DND-41 (cell line): ENCODE results near the gene B4GALT1.

Experiments used
- ATAC-seq: fragments of 200-7000 bp; cut with Tn5 transposase; 3 replicates; pipeline ENCODE4 v1.9.1; 2021; ENCODE audit warnings: low read depth; ENCODE audit not compliant: insufficient read depth
- DNase-seq: peaks from one replicate; pipeline ENCODE4 v3.0.0-alpha.2; 2020
- H2AFZ ChIP-seq: 2 replicates; pipeline ENCODE4 v1.6.0; 2012; ENCODE audit warnings: low read depth, low read length
- H3K27ac ChIP-seq: 2 replicates; pipeline ENCODE4 v1.5.1; 2012; ENCODE audit warnings: low read length, inconsistent platforms
- H3K27me3 ChIP-seq: fragments of 200-600 bp; sonication (generic); 2 replicates; pipeline ENCODE4 v1.6.0; 2012; ENCODE audit warnings: low read length, mild to moderate bottlenecking, inconsistent platforms; ENCODE audit not compliant: insufficient read depth, poor library complexity
- H3K36me3 ChIP-seq: 2 replicates; pipeline ENCODE4 v1.5.1; 2012; ENCODE audit warnings: low read length, inconsistent platforms; ENCODE audit not compliant: insufficient read depth
- H3K4me1 ChIP-seq: 2 replicates; pipeline ENCODE4 v1.5.1; 2012; ENCODE audit warnings: mild to moderate bottlenecking, low read length; ENCODE audit not compliant: insufficient read depth
- H3K4me2 ChIP-seq: 2 replicates; pipeline ENCODE4 v1.6.0; 2012; ENCODE audit warnings: mild to moderate bottlenecking, moderate library complexity, low read length, inconsistent platforms; ENCODE audit not compliant: insufficient read depth
- H3K4me3 ChIP-seq, 2 experiments: fragments of 200-600 bp in 1 of 2; shearing (Covaris generic) in 1 of 2; 2 replicates each; pipeline ENCODE4 v1.5.1; 2012 to 2016; ENCODE audit warnings: inconsistent platforms in 2 of 2, low read length in 2 of 2, mild to moderate bottlenecking in 2 of 2, low read depth in 1 of 2, moderate library complexity in 1 of 2
- H3K79me2 ChIP-seq: 2 replicates; pipeline ENCODE4 v1.6.0; 2012; ENCODE audit warnings: low read length, inconsistent platforms; ENCODE audit not compliant: insufficient read depth
- H3K9ac ChIP-seq: 2 replicates; pipeline ENCODE4 v1.6.0; 2012; ENCODE audit warnings: low read depth, mild to moderate bottlenecking, inconsistent platforms, low read length, moderate library complexity
- H3K9me3 ChIP-seq: 2 replicates; pipeline ENCODE4 v1.5.1; 2012; ENCODE audit warnings: low read length, moderate library complexity, mild to moderate bottlenecking, inconsistent platforms; ENCODE audit not compliant: insufficient read depth, severe bottlenecking
- H4K20me1 ChIP-seq: 2 replicates; pipeline ENCODE4 v1.6.0; 2012; ENCODE audit warnings: low read length; ENCODE audit not compliant: insufficient read depth
- EZH2 ChIP-seq: IDR thresholded peaks from 3 replicates; pipeline ENCODE4 v1.6.1; 2012; ENCODE audit warnings: borderline replicate concordance, low read depth, mild to moderate bottlenecking, moderate library complexity, low read length, inconsistent platforms; ENCODE audit not compliant: severe bottlenecking
- TF ChIP-seq, protein P1 (sequence below): IDR thresholded peaks from 2 replicates; pipeline ENCODE4 v1.5.1; 2012; ENCODE audit warnings: borderline replicate concordance, low read length, moderate library complexity, mild to moderate bottlenecking; ENCODE audit not compliant: poor library complexity, severe bottlenecking; ENCODE audit errors: extremely low read depth

The B4GALT1 gene

DNA sequence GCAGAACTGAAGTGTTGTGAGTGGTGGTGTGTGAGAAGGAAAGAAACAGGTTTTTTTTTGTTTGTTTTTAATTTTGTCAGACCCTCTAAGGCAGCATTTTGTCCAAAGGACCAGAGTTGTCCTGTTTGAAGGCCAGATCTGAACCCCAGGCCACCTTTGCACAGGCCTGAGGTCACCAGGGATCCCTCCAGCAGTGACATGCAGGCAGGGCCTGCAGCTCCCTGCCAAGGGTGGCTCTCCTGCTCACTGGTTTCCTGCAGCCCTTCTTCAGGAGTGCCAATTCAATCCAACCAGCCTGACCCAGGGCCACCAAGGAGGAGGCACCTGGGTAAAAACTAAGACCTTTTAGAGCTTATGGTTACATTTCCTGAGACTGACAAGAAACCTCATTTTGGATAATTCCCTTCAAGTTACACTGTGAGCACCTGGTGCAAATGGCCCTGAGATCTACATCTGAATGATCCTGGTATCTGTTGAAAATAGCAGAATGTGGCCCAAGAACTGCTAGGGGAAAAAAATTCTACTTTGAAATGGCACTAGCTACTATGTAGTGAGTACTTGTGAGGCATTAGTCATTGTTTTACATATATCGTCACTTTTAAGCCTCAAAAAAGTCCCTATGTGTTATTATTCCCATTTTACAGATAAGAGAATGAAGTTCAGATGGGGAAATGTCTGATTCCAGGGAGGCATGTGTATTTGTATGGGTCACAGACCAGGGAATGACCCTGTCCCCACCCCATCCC, 57.1 kb downstream of the B4GALT1 start:
- Histone ChIP-seq H2AFZ (no peak overlapping the region), H3K4me3 (no peak overlapping the region), H3K9me3 (no peaks in the 10 kb centered on the region), H3K27ac (no peak overlapping the region), H3K4me2 (no peak overlapping the region), H3K4me1 (no peaks in the 10 kb centered on the region), H3K9ac (no peak overlapping the region), H4K20me1 (no peaks in the 10 kb centered on the region), H3K79me2 (no peaks in the 10 kb centered on the region), H3K27me3 (no peaks in the 10 kb centered on the region), H3K36me3 (peaks cover 10% of the 10 kb centered on the region)
- DNase-seq (no peak), ATAC-seq (no peak)
- no peak for TF ChIP-seq EZH2
- TF ChIP-seq, protein P1, sequence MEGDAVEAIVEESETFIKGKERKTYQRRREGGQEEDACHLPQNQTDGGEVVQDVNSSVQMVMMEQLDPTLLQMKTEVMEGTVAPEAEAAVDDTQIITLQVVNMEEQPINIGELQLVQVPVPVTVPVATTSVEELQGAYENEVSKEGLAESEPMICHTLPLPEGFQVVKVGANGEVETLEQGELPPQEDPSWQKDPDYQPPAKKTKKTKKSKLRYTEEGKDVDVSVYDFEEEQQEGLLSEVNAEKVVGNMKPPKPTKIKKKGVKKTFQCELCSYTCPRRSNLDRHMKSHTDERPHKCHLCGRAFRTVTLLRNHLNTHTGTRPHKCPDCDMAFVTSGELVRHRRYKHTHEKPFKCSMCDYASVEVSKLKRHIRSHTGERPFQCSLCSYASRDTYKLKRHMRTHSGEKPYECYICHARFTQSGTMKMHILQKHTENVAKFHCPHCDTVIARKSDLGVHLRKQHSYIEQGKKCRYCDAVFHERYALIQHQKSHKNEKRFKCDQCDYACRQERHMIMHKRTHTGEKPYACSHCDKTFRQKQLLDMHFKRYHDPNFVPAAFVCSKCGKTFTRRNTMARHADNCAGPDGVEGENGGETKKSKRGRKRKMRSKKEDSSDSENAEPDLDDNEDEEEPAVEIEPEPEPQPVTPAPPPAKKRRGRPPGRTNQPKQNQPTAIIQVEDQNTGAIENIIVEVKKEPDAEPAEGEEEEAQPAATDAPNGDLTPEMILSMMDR, result no peak

- no peak overlapping the region for H3K4me3 ChIP-seq
- no peak overlapping the region for H3K27ac ChIP-seq
- H3K27me3 ChIP-seq, result no peaks in the 10 kb centered on the region
- DNase-seq, result no peak
- H3K9me3 ChIP-seq, result no peaks in the 10 kb centered on the region
- H3K36me3 ChIP-seq, result peaks cover 10% of the 10 kb centered on the region
- no peak overlapping the region for H2AFZ ChIP-seq
- H3K9ac ChIP-seq, result no peak overlapping the region
- ATAC-seq, result no peak
- H3K4me1 ChIP-seq, result no peaks in the 10 kb centered on the region
- H3K4me2 ChIP-seq, result no peak overlapping the region
- TF ChIP-seq EZH2, result no peak
- H4K20me1 ChIP-seq, result no peaks in the 10 kb centered on the region
- no peaks in the 10 kb centered on the region for H3K79me2 ChIP-seq
Observed at GRCh38 chr9:33109097-33109496, 58.0 kb downstream of the B4GALT1 start.

DNA sequence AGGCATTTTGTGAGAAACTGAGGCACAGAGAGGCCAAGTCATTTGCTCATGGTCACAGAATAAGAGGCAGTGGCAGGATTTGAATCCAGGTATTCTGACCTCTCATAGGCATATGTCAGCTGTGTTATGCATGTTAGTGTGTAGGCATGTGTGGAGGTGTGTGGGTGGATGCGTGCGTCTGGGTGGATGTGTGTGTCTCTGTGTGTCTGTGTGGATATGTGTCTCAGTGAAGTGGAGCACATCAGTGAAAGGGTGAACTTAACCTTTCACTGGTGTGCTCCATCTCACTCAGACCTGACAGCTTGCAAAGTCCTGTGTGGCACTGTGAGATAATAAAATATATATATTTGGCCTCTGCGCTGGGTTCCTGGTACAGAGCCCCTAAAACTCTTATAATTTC, 58.7 kb downstream of the B4GALT1 start:
- no peak overlapping the region for H3K9ac ChIP-seq
- H4K20me1 ChIP-seq, result no peaks in the 10 kb centered on the region
- H2AFZ ChIP-seq, result no peak overlapping the region
- H3K4me1 ChIP-seq, result no peaks in the 10 kb centered on the region
- TF ChIP-seq, protein P1, result no peak
- no peak for TF ChIP-seq EZH2
- H3K9me3 ChIP-seq, result no peaks in the 10 kb centered on the region
- H3K36me3 ChIP-seq, result peaks cover 10% of the 10 kb centered on the region; the same call in 1 of the 2 replicates
- no peak overlapping the region for H3K4me2 ChIP-seq
- no peaks in the 10 kb centered on the region for H3K27me3 ChIP-seq
- H3K27ac ChIP-seq, result no peak overlapping the region
- H3K4me3 ChIP-seq, result no peak overlapping the region
- H3K79me2 ChIP-seq, result no peaks in the 10 kb centered on the region
- ATAC-seq (no peak), DNase-seq (no peak)

GRCh38 chr9:33107762-33108161, 59.4 kb downstream of the B4GALT1 start:
- Histone ChIP-seq H3K27me3 (no peaks in the 10 kb centered on the region), H3K36me3 (peaks cover 4% of the 10 kb centered on the region; the same call in 1 of the 2 replicates), H3K4me3 (no peak overlapping the region), H3K9me3 (no peaks in the 10 kb centered on the region), H3K4me2 (no peak overlapping the region), H3K4me1 (no peaks in the 10 kb centered on the region), H3K79me2 (no peaks in the 10 kb centered on the region), H2AFZ (no peak overlapping the region), H4K20me1 (no peaks in the 10 kb centered on the region), H3K9ac (no peak overlapping the region), H3K27ac (no peak overlapping the region)
- TF ChIP-seq, protein P1, result no peak
- TF ChIP-seq EZH2, result no peak
- DNase-seq (no peak), ATAC-seq (no peak)
